ENCODE results near the gene SPCS3.
"Not testable (repeated sequence)": the region's sequence is repeated elsewhere in the genome, so short reads cannot be mapped to it uniquely, and the experiment has no call there.

The SPCS3 gene

GRCh38 chr4:176319704-176320339 is at the start of gene SPCS3:
TSS of gene SPCS3 (plus strand) at chr4:176319966. CDS start at chr4:176320077, 111 bp downstream.
- DNase-seq (ENCODE audit: low read depth, low spot score) = peak; percentile 98

GRCh38 chr4:176270669-176271068 is 49.1 kb upstream of the SPCS3 start:
- peak; percentile 23 for DNase-seq (ENCODE audit: low read depth, low spot score)

- DNase-seq (ENCODE audit: low read depth, low spot score) = no peak
Measured at GRCh38 chr4:176271749-176272148, 48.0 kb upstream of the SPCS3 start.

- DNase-seq (ENCODE audit: low read depth, low spot score) = no peak
Measured at GRCh38 chr4:176272799-176273198, 47.0 kb upstream of the SPCS3 start.

GRCh38 chr4:176273736-176274135 is 46.0 kb upstream of the SPCS3 start:
- DNase-seq (ENCODE audit: low read depth, low spot score) = no peak

GRCh38 chr4:176274441-176274840 is 45.3 kb upstream of the SPCS3 start:
- no peak for DNase-seq (ENCODE audit: low read depth, low spot score)

- DNase-seq (ENCODE audit: low read depth, low spot score) = no peak
Measured at GRCh38 chr4:176276710-176277109, 43.1 kb upstream of the SPCS3 start.

- DNase-seq (ENCODE audit: low read depth, low spot score) = peak; percentile 35
Measured at GRCh38 chr4:176277162-176277904, 42.4 kb upstream of the SPCS3 start.

- DNase-seq (ENCODE audit: low read depth, low spot score) = not testable (repeated sequence)
Measured at GRCh38 chr4:176279560-176279959, 40.2 kb upstream of the SPCS3 start.

- no peak for DNase-seq (ENCODE audit: low read depth, low spot score)
Measured at GRCh38 chr4:176286728-176287127, 33.0 kb upstream of the SPCS3 start.

GRCh38 chr4:176287546-176287945 is 32.2 kb upstream of the SPCS3 start:
- DNase-seq (ENCODE audit: low read depth, low spot score) = no peak

- DNase-seq (ENCODE audit: low read depth, low spot score) = no peak
Measured at GRCh38 chr4:176288020-176288419, 31.7 kb upstream of the SPCS3 start.

GRCh38 chr4:176289561-176289960 is 30.2 kb upstream of the SPCS3 start:
- DNase-seq (ENCODE audit: low read depth, low spot score) = no peak

- no peak for DNase-seq (ENCODE audit: low read depth, low spot score)
Measured at GRCh38 chr4:176290520-176290919, 29.2 kb upstream of the SPCS3 start.

- no peak for DNase-seq (ENCODE audit: low read depth, low spot score)
Measured at GRCh38 chr4:176291748-176292147, 28.0 kb upstream of the SPCS3 start.

GRCh38 chr4:176292920-176293319 is 26.8 kb upstream of the SPCS3 start:
- no peak for DNase-seq (ENCODE audit: low read depth, low spot score)

GRCh38 chr4:176293660-176294059 is 26.1 kb upstream of the SPCS3 start:
- DNase-seq (ENCODE audit: low read depth, low spot score) = no peak

GRCh38 chr4:176295907-176296306 is 23.9 kb upstream of the SPCS3 start:
- not testable (repeated sequence) for DNase-seq (ENCODE audit: low read depth, low spot score)

- DNase-seq (ENCODE audit: low read depth, low spot score) = no peak
Measured at GRCh38 chr4:176298664-176299063, 21.1 kb upstream of the SPCS3 start.

GRCh38 chr4:176300036-176300435 is 19.7 kb upstream of the SPCS3 start:
- no peak for DNase-seq (ENCODE audit: low read depth, low spot score)

GRCh38 chr4:176300565-176300964 is 19.2 kb upstream of the SPCS3 start:
- no peak for DNase-seq (ENCODE audit: low read depth, low spot score)

GRCh38 chr4:176302283-176303275 is 17.2 kb upstream of the SPCS3 start:
- DNase-seq (ENCODE audit: low read depth, low spot score) = no peak
